Measurements from ENCODE around the gene TNFSF13B.
"Not testable (repeated sequence)": the region's sequence is repeated elsewhere in the genome, so short reads cannot be mapped to it uniquely, and the experiment has no call there.

The TNFSF13B gene

GRCh38 chr13:108269601-108270328 lies at the start of gene TNFSF13B:
Gene TNFSF13B (plus strand): TSS chr13:108269718. CDS start chr13:108269896, 178 bp downstream.
- DNase-seq (ENCODE audit: low read depth in 2 of 2) = peak; percentile 15 to 27

- DNase-seq (ENCODE audit: low read depth in 2 of 2) = no peak
Observed at GRCh38 chr13:108220041-108220440, 49.5 kb upstream of the TNFSF13B start.

GRCh38 chr13:108223687-108224503 lies 45.6 kb upstream of the TNFSF13B start:
- DNase-seq (ENCODE audit: low read depth in 2 of 2) = no peak

GRCh38 chr13:108225440-108225839 lies 44.1 kb upstream of the TNFSF13B start:
- DNase-seq (ENCODE audit: low read depth in 2 of 2) = no peak

- no peak for DNase-seq (ENCODE audit: low read depth in 2 of 2)
Observed at GRCh38 chr13:108226184-108226583, 43.3 kb upstream of the TNFSF13B start.

GRCh38 chr13:108227651-108228272 lies 41.8 kb upstream of the TNFSF13B start:
- DNase-seq (ENCODE audit: low read depth in 2 of 2) = no peak

- DNase-seq (ENCODE audit: low read depth in 2 of 2) = no peak
Observed at GRCh38 chr13:108230377-108230776, 39.1 kb upstream of the TNFSF13B start.

- no peak for DNase-seq (ENCODE audit: low read depth in 2 of 2)
Observed at GRCh38 chr13:108249150-108249549, 20.4 kb upstream of the TNFSF13B start.

- DNase-seq (ENCODE audit: low read depth in 2 of 2) = no peak
Observed at GRCh38 chr13:108257248-108257647, 12.3 kb upstream of the TNFSF13B start.

GRCh38 chr13:108263621-108264355 lies 5.7 kb upstream of the TNFSF13B start:
- DNase-seq (ENCODE audit: low read depth in 2 of 2) = no peak

- DNase-seq (ENCODE audit: low read depth in 2 of 2) = no peak
Observed at GRCh38 chr13:108266321-108266990, 3.1 kb upstream of the TNFSF13B start.

GRCh38 chr13:108267347-108267746 lies 2.2 kb upstream of the TNFSF13B start:
- DNase-seq (ENCODE audit: low read depth in 2 of 2) = no peak

- not testable (repeated sequence) for DNase-seq (ENCODE audit: low read depth in 2 of 2)
Observed at GRCh38 chr13:108267855-108268254, 1.7 kb upstream of the TNFSF13B start.

- no peak for DNase-seq (ENCODE audit: low read depth in 2 of 2)
Observed at GRCh38 chr13:108268466-108269112, 929 bp upstream of the TNFSF13B start.

- no peak for DNase-seq (ENCODE audit: low read depth in 2 of 2)
Observed at GRCh38 chr13:108270442-108270841, 924 bp downstream of the TNFSF13B start.

GRCh38 chr13:108272333-108272732 lies 2.8 kb downstream of the TNFSF13B start:
- DNase-seq (ENCODE audit: low read depth in 2 of 2) = no peak

- no peak for DNase-seq (ENCODE audit: low read depth in 2 of 2)
Observed at GRCh38 chr13:108273429-108274118, 4.1 kb downstream of the TNFSF13B start.

GRCh38 chr13:108274718-108275117 lies 5.2 kb downstream of the TNFSF13B start:
- DNase-seq (ENCODE audit: low read depth in 2 of 2) = no peak

GRCh38 chr13:108276060-108276459 lies 6.5 kb downstream of the TNFSF13B start:
- DNase-seq (ENCODE audit: low read depth in 2 of 2) = no peak

- DNase-seq (ENCODE audit: low read depth in 2 of 2) = no peak
Observed at GRCh38 chr13:108278466-108278865, 8.9 kb downstream of the TNFSF13B start.

All from stimulated activated CD4-positive, alpha-beta T cell treated with anti-CD3 and anti-CD28 coated beads, Interleukin-4, amount 100 ng/mL, for 48 hours (primary cell).